PC-9 (cell line): Measurements from ENCODE around the gene LRRK1. TPM values are rescaled to one million over a fixed set of nuclear protein-coding genes. Genes with fewer than 3 reads are reported as not detected.

Source experiments
- BruUV-seq: library from RNA; stranded (reverse); fragments of 400-500 nt; replicated peaks from 2 replicates; lab custom pipeline; 2021; lab: Mats Ljungman, UMichigan
- CTCF ChIA-PET: fragments of 300-600 bp; sonication (Branson Sonifier 250); formaldehyde crosslinking; loops from one replicate; lab custom pipeline; 2022; ENCODE audit warnings: antibody characterized with exemption; lab: Charles Lee
- POLR2A ChIA-PET: fragments of 300-600 bp; sonication (Branson Sonifier 250); formaldehyde crosslinking; loops from one replicate; lab custom pipeline; 2022; ENCODE audit warnings: antibody characterized with exemption; ENCODE audit not compliant: unreplicated experiment; lab: Charles Lee
- DNase-seq, 2 experiments: peaks; one replicate each; pipeline versions ENCODE4 v3.0.0 to v3.0.0-alpha.2; 2015 to 2022; ENCODE audit warnings: mixed read lengths in 1 of 2
- H2AFZ ChIP-seq: fragments of 200-600 bp; sonication (generic); 2 replicates; pipeline ENCODE4 v1.8.1; 2017; ENCODE audit warnings: antibody characterized with exemption
- H3F3A ChIP-seq: fragments of 200-600 bp; sonication (generic); 2 replicates; pipeline ENCODE4 v1.8.1; 2017; ENCODE audit warnings: antibody characterized with exemption, mild to moderate bottlenecking, low read depth; ENCODE audit not compliant: insufficient read depth
- H3K27ac ChIP-seq: fragments of 200-600 bp; sonication (generic); 2 replicates; pipeline ENCODE4 v1.6.1; 2016; ENCODE audit warnings: mixed run types
- H3K27me3 ChIP-seq: fragments of 200-600 bp; sonication (generic); 2 replicates; pipeline ENCODE4 v1.6.1; 2016; ENCODE audit warnings: low read depth, mixed run types; ENCODE audit not compliant: insufficient read depth
- H3K36me3 ChIP-seq: fragments of 200-600 bp; sonication (generic); 2 replicates; pipeline ENCODE4 v1.6.1; 2016; ENCODE audit warnings: low read depth, mixed run types
- H3K4me1 ChIP-seq: fragments of 200-600 bp; sonication (generic); replicated peaks from 2 replicates; pipeline ENCODE4 v1.6.1; 2016; ENCODE audit warnings: mixed run types; ENCODE audit not compliant: insufficient read depth
- H3K4me2 ChIP-seq: fragments of 200-600 bp; sonication (generic); 2 replicates; pipeline ENCODE4 v1.6.1; 2017; ENCODE audit warnings: mixed run types
- H3K4me3 ChIP-seq: fragments of 200-600 bp; sonication (generic); 2 replicates; pipeline ENCODE4 v1.6.1; 2016; ENCODE audit warnings: mixed run types
- H3K79me2 ChIP-seq: fragments of 200-600 bp; sonication (generic); 2 replicates; pipeline ENCODE4 v1.6.1; 2017; ENCODE audit warnings: low read depth, mixed run types
- H3K9me2 ChIP-seq: fragments of 200-600 bp; sonication (generic); 2 replicates; pipeline ENCODE4 v1.8.1; 2017; ENCODE audit warnings: mild to moderate bottlenecking; ENCODE audit not compliant: insufficient read depth
- H3K9me3 ChIP-seq: fragments of 200-600 bp; sonication (generic); 2 replicates; pipeline ENCODE4 v1.8.1; 2016; ENCODE audit warnings: low read depth; ENCODE audit not compliant: insufficient read depth
- H4K20me1 ChIP-seq: fragments of 200-600 bp; sonication (generic); 2 replicates; pipeline ENCODE4 v1.8.1; 2017; ENCODE audit not compliant: insufficient read depth
- CTCF ChIP-seq: fragments of 200-600 bp; sonication (generic); conservative IDR thresholded peaks from 2 replicates; pipeline ENCODE4 v1.6.1; 2017; ENCODE audit warnings: mixed run types, antibody characterized with exemption, mild to moderate bottlenecking, moderate library complexity
- EZH2 ChIP-seq: fragments of 200-600 bp; sonication (generic); IDR thresholded peaks from 2 replicates; pipeline ENCODE4 v1.8.0; 2017; ENCODE audit warnings: antibody characterized with exemption, low read depth
- intact Hi-C: fragments of 100-400 bp; cut with micrococcal nuclease; formaldehyde crosslinking; loops from one replicate; pipeline ENCODE4 v1.10.0; 2022; ENCODE audit not compliant: unreplicated experiment
- total RNA-seq: library from RNA; stranded (reverse); gene quantifications from 2 replicates; pipeline ENCODE4 v1.2.3, GENCODE V29; 2021

Gene LRRK1
- total RNA-seq, 1 experiment from 2014 or later = 15.7 TPM

GRCh38 chr15:100901702-100902435 is 17.3 kb upstream of the LRRK1 start:
- H3K4me2 ChIP-seq = no peak overlapping the region
- no peaks in the 10 kb centered on the region for H3K4me1 ChIP-seq
- H3K9me3 ChIP-seq = no peaks in the 10 kb centered on the region
- TF ChIP-seq CTCF (no peak), EZH2 (no peak)
- H4K20me1 ChIP-seq = peaks cover 17% of the 10 kb centered on the region; the same call in 1 of the 2 replicates
- H3K36me3 ChIP-seq = peaks cover 88% of the 10 kb centered on the region
- CTCF ChIA-PET = no interaction called here
- no peak overlapping the region for H2AFZ ChIP-seq
- H3K9me2 ChIP-seq = no peaks in the 10 kb centered on the region
- H3K4me3 ChIP-seq = no peak overlapping the region
- BruUV-seq = no TSS peak
- no peaks in the 10 kb centered on the region for H3K27me3 ChIP-seq
- no peak overlapping the region for H3K27ac ChIP-seq
- intact Hi-C loops = no loop called here
- DNase-seq = no peak
- POLR2A ChIA-PET = no interaction called here
- peaks cover 94% of the 10 kb centered on the region for H3F3A ChIP-seq
- peaks cover 24% of the 10 kb centered on the region for H3K79me2 ChIP-seq

- H3K9me2 ChIP-seq = no peaks in the 10 kb centered on the region
- H3F3A ChIP-seq = peaks cover 94% of the 10 kb centered on the region
- no TSS peak for BruUV-seq
- H3K27me3 ChIP-seq = no peaks in the 10 kb centered on the region
- H3K4me2 ChIP-seq = no peak overlapping the region
- no peak overlapping the region for H3K4me3 ChIP-seq
- H3K36me3 ChIP-seq = peaks cover 90% of the 10 kb centered on the region
- H4K20me1 ChIP-seq = peaks cover 17% of the 10 kb centered on the region
- no peaks in the 10 kb centered on the region for H3K4me1 ChIP-seq
- no peak overlapping the region for H3K27ac ChIP-seq
- no peak for TF ChIP-seq CTCF
- TF ChIP-seq EZH2 = no peak
- no peak overlapping the region for H2AFZ ChIP-seq
- H3K79me2 ChIP-seq = peaks cover 21% of the 10 kb centered on the region
- CTCF ChIA-PET = no interaction called here
- no peak for DNase-seq
- intact Hi-C loops = no loop called here
- POLR2A ChIA-PET = no interaction called here
- H3K9me3 ChIP-seq = no peaks in the 10 kb centered on the region
Measured at GRCh38 chr15:100902436-100903167, 16.6 kb upstream of the LRRK1 start.

- POLR2A ChIA-PET = interaction anchor here (0.7 kb wide), 1 partner anchor 25 kb away, joined by 3 read pairs; no protein-coding TSS in a partner anchor
- CTCF ChIA-PET = no interaction called here
Measured at GRCh38 chr15:100903168-100903554, 16.0 kb upstream of the LRRK1 start.

More at GRCh38 chr15:100903168-100903554, 16.0 kb upstream of the LRRK1 start:
- no peaks in the 10 kb centered on the region for H3K9me2 ChIP-seq
- TF ChIP-seq EZH2 (no peak), CTCF (no peak)
- no peak for DNase-seq
- H3K36me3 ChIP-seq = peaks cover 85% of the 10 kb centered on the region
- no peaks in the 10 kb centered on the region for H3K4me1 ChIP-seq
- H3F3A ChIP-seq = peaks cover 94% of the 10 kb centered on the region
- H2AFZ ChIP-seq = no peak overlapping the region
- no TSS peak for BruUV-seq
- no peaks in the 10 kb centered on the region for H3K9me3 ChIP-seq
- peaks cover 20% of the 10 kb centered on the region for H4K20me1 ChIP-seq
- H3K4me2 ChIP-seq = no peak overlapping the region
- intact Hi-C loops = no loop called here
- H3K27me3 ChIP-seq = no peaks in the 10 kb centered on the region
- peaks cover 21% of the 10 kb centered on the region; the same call in 1 of the 2 replicates for H3K79me2 ChIP-seq
- H3K4me3 ChIP-seq = no peak overlapping the region
- 0 out of 2 replicates have a peak overlapping the region, but pooled peaks have one; percentile 8 for H3K27ac ChIP-seq
